Osteoblast (primary cell): ENCODE measurements around the gene SPIN4. TPM values are rescaled to one million over a fixed set of nuclear protein-coding genes. Genes with fewer than 3 reads are reported as not detected.

Source experiments
- DNase-seq: peaks from one replicate; pipeline ENCODE4 v3.0.0; 2011; ENCODE audit warnings: low spot score, mixed read lengths; ENCODE audit not compliant: insufficient read length; ENCODE audit errors: missing footprints
- H2AFZ ChIP-seq: 2 replicates; pipeline ENCODE4 v1.6.0; 2011; ENCODE audit warnings: mild to moderate bottlenecking, low read length
- H3K27ac ChIP-seq: 2 replicates; pipeline ENCODE4 v1.5.1; 2011; ENCODE audit warnings: mild to moderate bottlenecking, low read depth, low read length, moderate library complexity
- H3K27me3 ChIP-seq: 2 replicates; pipeline ENCODE4 v1.6.0; 2012; ENCODE audit warnings: mild to moderate bottlenecking, control low read depth, inconsistent platforms, low read length, moderate library complexity; ENCODE audit not compliant: insufficient read depth
- H3K36me3 ChIP-seq: 2 replicates; pipeline ENCODE4 v1.5.1; 2011; ENCODE audit warnings: mild to moderate bottlenecking, low read length, control low read depth, moderate library complexity; ENCODE audit not compliant: insufficient read depth
- H3K4me1 ChIP-seq: 2 replicates; pipeline ENCODE4 v1.5.1; 2011; ENCODE audit warnings: mild to moderate bottlenecking, low read length, control low read depth, moderate library complexity; ENCODE audit not compliant: insufficient read depth
- H3K4me2 ChIP-seq: 2 replicates; pipeline ENCODE4 v1.6.0; 2011; ENCODE audit warnings: mild to moderate bottlenecking, low read length; ENCODE audit not compliant: insufficient read depth
- H3K4me3 ChIP-seq: fragments of 200-600 bp; sonication (generic); 3 replicates; pipeline ENCODE4 v1.5.1; 2012; ENCODE audit warnings: mild to moderate bottlenecking, low read length, inconsistent platforms; ENCODE audit not compliant: insufficient read depth
- H3K79me2 ChIP-seq: 2 replicates; pipeline ENCODE4 v1.6.0; 2012; ENCODE audit warnings: mild to moderate bottlenecking, low read length, control low read depth, inconsistent platforms; ENCODE audit not compliant: insufficient read depth
- H3K9me3 ChIP-seq: 2 replicates; pipeline ENCODE4 v1.5.1; 2011; ENCODE audit warnings: low read depth, low read length, control low read depth
- H4K20me1 ChIP-seq: 2 replicates; pipeline ENCODE4 v1.6.0; 2012; ENCODE audit warnings: mild to moderate bottlenecking, low read length, control low read depth; ENCODE audit not compliant: insufficient read depth
- total RNA-seq: library from RNA; depleted of rRNA; stranded (reverse); fragments of >200 nt; gene quantifications from 2 replicates; pipeline ENCODE4 v1.2.3, GENCODE V29; 2012
- TF ChIP-seq, protein P1 (sequence below): IDR thresholded peaks from 2 replicates; pipeline ENCODE4 v1.5.1; 2011; ENCODE audit warnings: mild to moderate bottlenecking, low read depth, low read length, moderate library complexity; ENCODE audit errors: extremely low read depth

SPIN4 gene
- total RNA-seq, 1 donor = 4.7 TPM

DNA sequence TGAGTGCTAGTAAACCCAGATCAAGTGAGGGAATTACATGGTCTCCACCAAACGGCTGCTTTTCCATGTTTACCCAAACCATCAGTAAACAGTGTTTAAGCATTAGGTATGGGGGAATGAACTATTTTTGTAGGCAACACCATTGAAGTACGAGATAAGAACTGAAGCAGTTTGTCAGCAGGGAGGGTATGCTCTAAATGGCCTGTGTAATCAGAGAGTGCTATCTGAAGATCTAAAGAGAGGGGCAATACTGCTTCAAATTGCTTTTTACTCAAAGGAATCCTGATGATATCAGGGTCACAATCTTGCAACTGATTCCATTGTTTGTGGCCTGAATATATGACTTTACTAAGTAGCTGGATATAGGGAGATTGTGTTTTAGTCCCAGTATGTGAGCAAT lies 10.4 kb upstream of the SPIN4 start:
- H3K79me2 ChIP-seq = no peaks in the 10 kb centered on the region
- H2AFZ ChIP-seq = no peak overlapping the region
- DNase-seq = no peak
- no peaks in the 10 kb centered on the region for H3K36me3 ChIP-seq
- H3K27me3 ChIP-seq = no peaks in the 10 kb centered on the region
- H3K4me1 ChIP-seq = no peaks in the 10 kb centered on the region
- H4K20me1 ChIP-seq = no peaks in the 10 kb centered on the region
- no peak overlapping the region for H3K4me3 ChIP-seq
- TF ChIP-seq, protein P1, sequence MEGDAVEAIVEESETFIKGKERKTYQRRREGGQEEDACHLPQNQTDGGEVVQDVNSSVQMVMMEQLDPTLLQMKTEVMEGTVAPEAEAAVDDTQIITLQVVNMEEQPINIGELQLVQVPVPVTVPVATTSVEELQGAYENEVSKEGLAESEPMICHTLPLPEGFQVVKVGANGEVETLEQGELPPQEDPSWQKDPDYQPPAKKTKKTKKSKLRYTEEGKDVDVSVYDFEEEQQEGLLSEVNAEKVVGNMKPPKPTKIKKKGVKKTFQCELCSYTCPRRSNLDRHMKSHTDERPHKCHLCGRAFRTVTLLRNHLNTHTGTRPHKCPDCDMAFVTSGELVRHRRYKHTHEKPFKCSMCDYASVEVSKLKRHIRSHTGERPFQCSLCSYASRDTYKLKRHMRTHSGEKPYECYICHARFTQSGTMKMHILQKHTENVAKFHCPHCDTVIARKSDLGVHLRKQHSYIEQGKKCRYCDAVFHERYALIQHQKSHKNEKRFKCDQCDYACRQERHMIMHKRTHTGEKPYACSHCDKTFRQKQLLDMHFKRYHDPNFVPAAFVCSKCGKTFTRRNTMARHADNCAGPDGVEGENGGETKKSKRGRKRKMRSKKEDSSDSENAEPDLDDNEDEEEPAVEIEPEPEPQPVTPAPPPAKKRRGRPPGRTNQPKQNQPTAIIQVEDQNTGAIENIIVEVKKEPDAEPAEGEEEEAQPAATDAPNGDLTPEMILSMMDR = no peak
- H3K4me2 ChIP-seq = no peak overlapping the region
- H3K9me3 ChIP-seq = no peaks in the 10 kb centered on the region
- H3K27ac ChIP-seq = no peak overlapping the region

DNA sequence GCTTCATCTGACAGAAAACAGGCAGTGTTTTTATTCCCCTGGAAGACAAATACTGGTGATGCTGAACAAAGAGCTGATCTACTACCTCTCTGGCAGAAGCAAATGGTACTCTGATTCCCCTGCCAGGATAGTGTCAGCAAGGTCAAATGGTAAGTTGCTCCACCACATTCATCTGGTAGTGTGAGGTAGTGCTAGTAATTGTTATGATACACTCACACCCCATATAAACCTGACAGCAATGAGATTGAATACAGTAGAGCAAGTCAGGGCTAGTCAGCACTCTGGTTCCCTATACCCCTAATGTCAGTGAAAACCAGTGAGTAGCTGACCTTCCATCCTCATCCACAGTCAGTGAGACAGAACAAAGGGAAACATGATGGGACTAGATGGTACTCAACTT lies 3.4 kb upstream of the SPIN4 start:
- no peak for DNase-seq
- Histone ChIP-seq H3K27me3 (no peaks in the 10 kb centered on the region), H2AFZ (no peak overlapping the region), H3K4me3 (no peak overlapping the region), H3K4me1 (peaks cover 6% of the 10 kb centered on the region), H3K79me2 (peaks cover 7% of the 10 kb centered on the region), H3K4me2 (no peak overlapping the region), H3K36me3 (no peaks in the 10 kb centered on the region), H3K27ac (no peak overlapping the region), H3K9me3 (no peaks in the 10 kb centered on the region), H4K20me1 (no peaks in the 10 kb centered on the region)
- TF ChIP-seq, protein P1 = no peak

DNA sequence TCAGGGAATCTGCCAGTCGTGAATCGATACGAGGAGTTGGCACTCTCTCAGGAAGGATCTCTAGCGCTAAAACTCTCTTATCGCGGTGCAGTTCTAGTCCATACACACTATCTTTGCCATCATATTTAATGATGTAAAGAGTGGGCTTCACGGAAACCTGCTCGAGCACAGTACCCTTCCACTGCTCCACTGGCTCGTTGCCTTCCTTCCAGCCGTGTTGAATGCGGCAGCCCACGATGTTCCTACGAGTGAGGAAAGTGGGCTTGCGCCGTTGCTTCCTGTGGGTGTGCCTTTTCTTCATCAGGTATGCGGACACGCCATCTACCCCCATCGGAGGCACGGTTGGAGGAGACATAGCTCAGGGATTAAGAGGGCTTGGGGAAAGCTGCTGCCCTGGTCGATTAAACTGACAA lies 661 bp downstream of the SPIN4 start:
- peak overlapping the region; percentile 23 for H3K27ac ChIP-seq
- no peaks in the 10 kb centered on the region for H3K36me3 ChIP-seq
- no peaks in the 10 kb centered on the region for H4K20me1 ChIP-seq
- no peaks in the 10 kb centered on the region for H3K27me3 ChIP-seq
- peaks cover 9% of the 10 kb centered on the region for H3K79me2 ChIP-seq
- peaks cover 10% of the 10 kb centered on the region for H3K4me1 ChIP-seq
- H2AFZ ChIP-seq = peak overlapping the region; percentile 83
- no peaks in the 10 kb centered on the region for H3K9me3 ChIP-seq
- peak overlapping the region; percentile 69 for H3K4me3 ChIP-seq
- peak overlapping the region; percentile 89 for H3K4me2 ChIP-seq
- no peak for DNase-seq
- TF ChIP-seq, protein P1 = no peak

DNA sequence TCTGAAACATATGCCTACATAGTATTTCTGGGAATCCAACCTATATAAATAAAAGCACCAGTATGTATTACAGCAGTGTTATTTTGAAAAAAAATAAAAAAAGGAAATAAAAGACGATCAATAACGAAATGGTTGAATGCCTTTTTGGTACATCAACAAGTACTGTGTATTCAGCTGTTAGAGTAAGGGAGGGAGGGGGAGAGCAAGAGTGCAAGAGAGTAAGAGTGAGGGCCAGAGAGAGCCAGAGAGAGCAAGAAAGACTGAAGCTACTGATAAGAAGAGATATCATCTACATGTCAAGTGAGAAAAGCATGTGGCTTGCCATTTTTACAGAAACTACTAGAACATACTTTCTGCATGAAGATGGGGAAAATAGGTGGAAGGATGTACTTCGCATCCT lies 1.8 kb downstream of the SPIN4 start:
- H3K27ac ChIP-seq = no peak overlapping the region
- no peak overlapping the region for H2AFZ ChIP-seq
- H3K4me2 ChIP-seq = peak overlapping the region; percentile 53
- TF ChIP-seq, protein P1 = no peak
- no peak overlapping the region for H3K4me3 ChIP-seq
- H3K79me2 ChIP-seq = peaks cover 9% of the 10 kb centered on the region
- no peaks in the 10 kb centered on the region for H3K9me3 ChIP-seq
- peaks cover 10% of the 10 kb centered on the region for H3K4me1 ChIP-seq
- H3K36me3 ChIP-seq = no peaks in the 10 kb centered on the region
- DNase-seq = peak; percentile 51
- no peaks in the 10 kb centered on the region for H3K27me3 ChIP-seq
- H4K20me1 ChIP-seq = no peaks in the 10 kb centered on the region
